ENCODE data around the gene OR2D2.

The OR2D2 gene

GRCh38 chr11:6927030-6927617 is 34.8 kb upstream of the OR2D2 start:
- Histone ChIP-seq H3K27ac (ENCODE audit: extremely low read depth, low read depth, low read length) (peak overlapping the region; percentile 75; the same call in 1 of the 2 replicates), H3K4me3 (ENCODE audit: low read depth, low read length) (peak overlapping the region; percentile 71), H3K9me3 (ENCODE audit: control insufficient read depth, insufficient read depth, low read depth, low read length) (no peaks in the 10 kb centered on the region), H3K36me3 (ENCODE audit: control insufficient read depth in 2 of 2, insufficient read depth in 1 of 2, low read length in 2 of 2) (peaks cover 0 to 2% of the 10 kb centered on the region in 2 experiments; a peak in 1 of 3 replicates), H3K4me1 (ENCODE audit: control insufficient read depth, insufficient read depth, low read length) (no peaks in the 10 kb centered on the region)
- POLR2A ChIA-PET = interaction anchor here (1.3 kb wide), 1 partner anchor 12 kb away, joined by 3 read pairs; no protein-coding TSS in a partner anchor
- CTCF ChIA-PET = interaction anchor here (0.6 to 1.1 kb wide), 4 partner anchors 30 to 1060 kb away, joined by 3 to 5 read pairs (median 4); partner anchors contain the start of gene EIF3F
- TF ChIP-seq, protein P1, sequence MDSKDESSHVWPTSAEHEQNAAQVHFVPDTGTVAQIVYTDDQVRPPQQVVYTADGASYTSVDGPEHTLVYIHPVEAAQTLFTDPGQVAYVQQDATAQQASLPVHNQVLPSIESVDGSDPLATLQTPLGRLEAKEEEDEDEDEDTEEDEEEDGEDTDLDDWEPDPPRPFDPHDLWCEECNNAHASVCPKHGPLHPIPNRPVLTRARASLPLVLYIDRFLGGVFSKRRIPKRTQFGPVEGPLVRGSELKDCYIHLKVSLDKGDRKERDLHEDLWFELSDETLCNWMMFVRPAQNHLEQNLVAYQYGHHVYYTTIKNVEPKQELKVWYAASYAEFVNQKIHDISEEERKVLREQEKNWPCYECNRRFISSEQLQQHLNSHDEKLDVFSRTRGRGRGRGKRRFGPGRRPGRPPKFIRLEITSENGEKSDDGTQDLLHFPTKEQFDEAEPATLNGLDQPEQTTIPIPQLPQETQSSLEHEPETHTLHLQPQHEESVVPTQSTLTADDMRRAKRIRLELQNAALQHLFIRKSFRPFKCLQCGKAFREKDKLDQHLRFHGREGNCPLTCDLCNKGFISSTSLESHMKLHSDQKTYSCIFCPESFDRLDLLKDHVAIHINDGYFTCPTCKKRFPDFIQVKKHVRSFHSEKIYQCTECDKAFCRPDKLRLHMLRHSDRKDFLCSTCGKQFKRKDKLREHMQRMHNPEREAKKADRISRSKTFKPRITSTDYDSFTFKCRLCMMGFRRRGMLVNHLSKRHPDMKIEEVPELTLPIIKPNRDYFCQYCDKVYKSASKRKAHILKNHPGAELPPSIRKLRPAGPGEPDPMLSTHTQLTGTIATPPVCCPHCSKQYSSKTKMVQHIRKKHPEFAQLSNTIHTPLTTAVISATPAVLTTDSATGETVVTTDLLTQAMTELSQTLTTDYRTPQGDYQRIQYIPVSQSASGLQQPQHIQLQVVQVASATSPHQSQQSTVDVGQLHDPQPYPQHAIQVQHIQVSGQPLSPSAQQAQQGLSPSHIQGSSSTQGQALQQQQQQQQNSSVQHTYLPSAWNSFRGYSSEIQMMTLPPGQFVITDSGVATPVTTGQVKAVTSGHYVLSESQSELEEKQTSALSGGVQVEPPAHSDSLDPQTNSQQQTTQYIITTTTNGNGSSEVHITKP (tag by site-specific recombination; IDR thresholded peaks at IDR 0.05) = peak; percentile 47
- TF ChIP-seq SCRT2 (tag by site-specific recombination; IDR thresholded peaks at IDR 0.05) (peak; percentile 39; the same call in 1 of the 2 replicates), ZNF2 (tag by site-specific recombination; IDR thresholded peaks at IDR 0.05) (no peak), ZNF341 (tag by site-specific recombination; IDR thresholded peaks at IDR 0.05; ENCODE audit: low read depth) (peak; percentile 3; the same call in 1 of the 2 replicates)
- TF ChIP-seq, protein P2, sequence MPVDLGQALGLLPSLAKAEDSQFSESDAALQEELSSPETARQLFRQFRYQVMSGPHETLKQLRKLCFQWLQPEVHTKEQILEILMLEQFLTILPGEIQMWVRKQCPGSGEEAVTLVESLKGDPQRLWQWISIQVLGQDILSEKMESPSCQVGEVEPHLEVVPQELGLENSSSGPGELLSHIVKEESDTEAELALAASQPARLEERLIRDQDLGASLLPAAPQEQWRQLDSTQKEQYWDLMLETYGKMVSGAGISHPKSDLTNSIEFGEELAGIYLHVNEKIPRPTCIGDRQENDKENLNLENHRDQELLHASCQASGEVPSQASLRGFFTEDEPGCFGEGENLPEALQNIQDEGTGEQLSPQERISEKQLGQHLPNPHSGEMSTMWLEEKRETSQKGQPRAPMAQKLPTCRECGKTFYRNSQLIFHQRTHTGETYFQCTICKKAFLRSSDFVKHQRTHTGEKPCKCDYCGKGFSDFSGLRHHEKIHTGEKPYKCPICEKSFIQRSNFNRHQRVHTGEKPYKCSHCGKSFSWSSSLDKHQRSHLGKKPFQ (tag by site-specific recombination; IDR thresholded peaks at IDR 0.05) = no peak

DNA sequence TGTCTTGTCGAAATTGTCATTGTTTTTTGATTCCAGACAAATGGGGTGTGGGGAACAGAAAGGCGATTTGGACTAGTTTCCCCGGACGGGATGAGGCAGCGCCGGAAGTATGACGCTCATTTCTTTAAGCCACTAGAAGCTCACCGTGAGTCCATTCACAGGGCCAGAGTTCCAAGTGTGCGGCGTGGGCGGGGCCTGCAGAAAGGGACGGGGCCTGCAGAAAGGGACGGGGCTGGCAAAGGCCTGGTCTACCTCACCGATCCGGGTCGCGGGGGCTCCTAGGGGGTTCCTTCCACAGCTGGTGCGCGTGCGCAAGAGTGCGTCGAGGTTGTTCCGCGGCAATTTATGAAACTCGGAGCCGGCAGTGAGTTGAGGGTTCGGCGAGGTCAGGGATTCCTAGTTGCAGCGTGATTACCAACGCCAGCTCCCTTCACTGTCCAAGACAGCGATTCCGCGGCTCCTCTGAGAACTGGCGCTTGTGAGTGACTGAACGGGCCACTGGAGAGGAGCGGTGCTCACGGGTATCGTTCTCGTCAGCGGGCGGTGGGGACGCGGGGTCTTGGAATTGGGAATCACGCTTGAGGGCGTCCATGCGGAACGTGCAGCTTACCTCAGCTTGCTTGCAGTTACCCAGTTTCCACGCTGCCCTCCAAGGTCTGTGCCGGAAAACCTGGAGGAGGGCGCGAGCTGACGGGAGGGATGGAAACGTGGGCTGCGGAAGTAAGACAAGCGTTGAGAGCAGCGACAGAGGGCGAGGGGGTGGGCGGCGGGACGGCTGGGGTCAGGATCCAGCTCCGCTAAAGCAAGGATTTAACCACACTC is 34.1 kb upstream of the OR2D2 start, which contains the start of gene ZNF215:
ZNF215 (plus strand) TSS at position 219 of the 822 bp plus-strand sequence. CDS start 5,847 bp downstream, outside the sequence.
- Histone ChIP-seq H3K9me3 (ENCODE audit: control insufficient read depth, insufficient read depth, low read depth, low read length) (no peaks in the 10 kb centered on the region), H3K4me1 (ENCODE audit: control insufficient read depth, insufficient read depth, low read length) (no peaks in the 10 kb centered on the region), H3K36me3 (ENCODE audit: control insufficient read depth in 2 of 2, insufficient read depth in 1 of 2, low read length in 2 of 2) (no peaks in the 10 kb centered on the region), H3K4me3 (ENCODE audit: low read depth, low read length) (peak within 1 kb of the TSS; percentile 71), H3K27ac (ENCODE audit: extremely low read depth, low read depth, low read length) (peak within 1 kb of the TSS; percentile 75)
- ChIA-PET POLR2A (interaction anchor here (1.0 to 1.3 kb wide), 2 partner anchors 11 to 13 kb away, joined by 3 to 4 read pairs; no protein-coding TSS in a partner anchor), CTCF (interaction anchor here (0.6 to 1.2 kb wide), 6 partner anchors 30 to 1061 kb away, joined by 3 to 5 read pairs (median 4); partner anchors contain the start of gene EIF3F)
- TF ChIP-seq ZNF416 (tag by site-specific recombination; IDR thresholded peaks at IDR 0.05) = no peak
- TF ChIP-seq ZNF768 (tag by site-specific recombination; IDR thresholded peaks at IDR 0.05) = no peak
- no peak for TF ChIP-seq ZSCAN4 (tag by site-specific recombination; IDR thresholded peaks at IDR 0.05)
- TF ChIP-seq SALL2 (tag by site-specific recombination; IDR thresholded peaks at IDR 0.05; ENCODE audit: borderline replicate concordance) = no peak
- TF ChIP-seq ZNF660 (tag by site-specific recombination; IDR thresholded peaks at IDR 0.05) = peak; percentile 14; the same call in 1 of the 2 replicates
- no peak for TF ChIP-seq ZNF521 (tag by site-specific recombination; IDR thresholded peaks at IDR 0.05)
- no peak for TF ChIP-seq ZNF624 (tag by site-specific recombination; IDR thresholded peaks at IDR 0.05)
- no peak for TF ChIP-seq ZNF558 (tag by site-specific recombination; IDR thresholded peaks at IDR 0.05)
- TF ChIP-seq, protein P3, sequence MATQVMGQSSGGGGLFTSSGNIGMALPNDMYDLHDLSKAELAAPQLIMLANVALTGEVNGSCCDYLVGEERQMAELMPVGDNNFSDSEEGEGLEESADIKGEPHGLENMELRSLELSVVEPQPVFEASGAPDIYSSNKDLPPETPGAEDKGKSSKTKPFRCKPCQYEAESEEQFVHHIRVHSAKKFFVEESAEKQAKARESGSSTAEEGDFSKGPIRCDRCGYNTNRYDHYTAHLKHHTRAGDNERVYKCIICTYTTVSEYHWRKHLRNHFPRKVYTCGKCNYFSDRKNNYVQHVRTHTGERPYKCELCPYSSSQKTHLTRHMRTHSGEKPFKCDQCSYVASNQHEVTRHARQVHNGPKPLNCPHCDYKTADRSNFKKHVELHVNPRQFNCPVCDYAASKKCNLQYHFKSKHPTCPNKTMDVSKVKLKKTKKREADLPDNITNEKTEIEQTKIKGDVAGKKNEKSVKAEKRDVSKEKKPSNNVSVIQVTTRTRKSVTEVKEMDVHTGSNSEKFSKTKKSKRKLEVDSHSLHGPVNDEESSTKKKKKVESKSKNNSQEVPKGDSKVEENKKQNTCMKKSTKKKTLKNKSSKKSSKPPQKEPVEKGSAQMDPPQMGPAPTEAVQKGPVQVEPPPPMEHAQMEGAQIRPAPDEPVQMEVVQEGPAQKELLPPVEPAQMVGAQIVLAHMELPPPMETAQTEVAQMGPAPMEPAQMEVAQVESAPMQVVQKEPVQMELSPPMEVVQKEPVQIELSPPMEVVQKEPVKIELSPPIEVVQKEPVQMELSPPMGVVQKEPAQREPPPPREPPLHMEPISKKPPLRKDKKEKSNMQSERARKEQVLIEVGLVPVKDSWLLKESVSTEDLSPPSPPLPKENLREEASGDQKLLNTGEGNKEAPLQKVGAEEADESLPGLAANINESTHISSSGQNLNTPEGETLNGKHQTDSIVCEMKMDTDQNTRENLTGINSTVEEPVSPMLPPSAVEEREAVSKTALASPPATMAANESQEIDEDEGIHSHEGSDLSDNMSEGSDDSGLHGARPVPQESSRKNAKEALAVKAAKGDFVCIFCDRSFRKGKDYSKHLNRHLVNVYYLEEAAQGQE (tag by site-specific recombination; IDR thresholded peaks at IDR 0.05) = 0 out of 2 replicates have a peak, but pooled peaks have one; percentile 10
- peak; percentile 85 for TF ChIP-seq ZBTB48 (tag by site-specific recombination; IDR thresholded peaks at IDR 0.05)
- no peak for TF ChIP-seq ZNF560 (tag by site-specific recombination; IDR thresholded peaks at IDR 0.05; ENCODE audit: borderline replicate concordance)
- TF ChIP-seq, protein P4, sequence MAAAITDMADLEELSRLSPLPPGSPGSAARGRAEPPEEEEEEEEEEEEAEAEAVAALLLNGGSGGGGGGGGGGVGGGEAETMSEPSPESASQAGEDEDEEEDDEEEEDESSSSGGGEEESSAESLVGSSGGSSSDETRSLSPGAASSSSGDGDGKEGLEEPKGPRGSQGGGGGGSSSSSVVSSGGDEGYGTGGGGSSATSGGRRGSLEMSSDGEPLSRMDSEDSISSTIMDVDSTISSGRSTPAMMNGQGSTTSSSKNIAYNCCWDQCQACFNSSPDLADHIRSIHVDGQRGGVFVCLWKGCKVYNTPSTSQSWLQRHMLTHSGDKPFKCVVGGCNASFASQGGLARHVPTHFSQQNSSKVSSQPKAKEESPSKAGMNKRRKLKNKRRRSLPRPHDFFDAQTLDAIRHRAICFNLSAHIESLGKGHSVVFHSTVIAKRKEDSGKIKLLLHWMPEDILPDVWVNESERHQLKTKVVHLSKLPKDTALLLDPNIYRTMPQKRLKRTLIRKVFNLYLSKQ (tag by site-specific recombination; IDR thresholded peaks at IDR 0.05; ENCODE audit: borderline replicate concordance) = no peak
- TF ChIP-seq ZNF362 (tag by site-specific recombination; IDR thresholded peaks at IDR 0.05) = no peak
